Ishikawa (cell line): ENCODE measurements around the gene ADCY7.

ENCODE experiments used
- TEAD4 ChIP-seq: IDR thresholded peaks from 2 replicates; pipeline ENCODE4 v1.6.1; 2012
- TF ChIP-seq, protein P1 (sequence below): IDR thresholded peaks from 2 replicates; pipeline ENCODE4 v1.6.1; 2012; ENCODE audit warnings: low read depth, mild to moderate bottlenecking

DNA sequence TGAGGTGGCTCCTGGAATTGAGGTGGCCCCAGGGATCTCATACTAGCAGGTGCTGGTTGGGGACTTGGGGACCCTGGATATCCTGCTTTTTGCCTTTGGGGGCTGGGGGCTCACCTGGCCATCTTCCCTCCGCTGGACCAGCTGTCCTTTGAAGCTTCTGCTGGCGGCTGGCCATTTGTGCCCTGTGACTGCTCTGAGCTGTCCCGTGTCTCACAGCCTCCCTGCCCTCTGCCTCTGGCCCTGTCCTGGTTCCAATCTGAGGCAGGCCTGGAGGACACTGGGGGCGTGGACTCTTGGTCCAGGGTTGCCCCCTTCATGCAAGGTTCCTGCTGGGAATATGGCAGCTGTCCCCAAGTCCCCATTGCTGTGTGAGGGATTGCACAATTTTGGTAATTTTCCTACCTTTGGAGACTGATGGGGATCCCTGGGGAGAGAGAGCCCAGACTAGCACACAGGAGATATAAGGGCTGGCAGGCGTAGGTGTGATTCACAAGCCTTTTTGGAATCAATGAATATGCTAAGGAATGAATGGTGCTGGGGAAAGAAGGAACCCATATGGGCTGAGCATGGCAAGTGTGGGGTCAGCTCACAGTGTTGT is 19.2 kb downstream of the ADCY7 start:
- TF ChIP-seq, protein P1, sequence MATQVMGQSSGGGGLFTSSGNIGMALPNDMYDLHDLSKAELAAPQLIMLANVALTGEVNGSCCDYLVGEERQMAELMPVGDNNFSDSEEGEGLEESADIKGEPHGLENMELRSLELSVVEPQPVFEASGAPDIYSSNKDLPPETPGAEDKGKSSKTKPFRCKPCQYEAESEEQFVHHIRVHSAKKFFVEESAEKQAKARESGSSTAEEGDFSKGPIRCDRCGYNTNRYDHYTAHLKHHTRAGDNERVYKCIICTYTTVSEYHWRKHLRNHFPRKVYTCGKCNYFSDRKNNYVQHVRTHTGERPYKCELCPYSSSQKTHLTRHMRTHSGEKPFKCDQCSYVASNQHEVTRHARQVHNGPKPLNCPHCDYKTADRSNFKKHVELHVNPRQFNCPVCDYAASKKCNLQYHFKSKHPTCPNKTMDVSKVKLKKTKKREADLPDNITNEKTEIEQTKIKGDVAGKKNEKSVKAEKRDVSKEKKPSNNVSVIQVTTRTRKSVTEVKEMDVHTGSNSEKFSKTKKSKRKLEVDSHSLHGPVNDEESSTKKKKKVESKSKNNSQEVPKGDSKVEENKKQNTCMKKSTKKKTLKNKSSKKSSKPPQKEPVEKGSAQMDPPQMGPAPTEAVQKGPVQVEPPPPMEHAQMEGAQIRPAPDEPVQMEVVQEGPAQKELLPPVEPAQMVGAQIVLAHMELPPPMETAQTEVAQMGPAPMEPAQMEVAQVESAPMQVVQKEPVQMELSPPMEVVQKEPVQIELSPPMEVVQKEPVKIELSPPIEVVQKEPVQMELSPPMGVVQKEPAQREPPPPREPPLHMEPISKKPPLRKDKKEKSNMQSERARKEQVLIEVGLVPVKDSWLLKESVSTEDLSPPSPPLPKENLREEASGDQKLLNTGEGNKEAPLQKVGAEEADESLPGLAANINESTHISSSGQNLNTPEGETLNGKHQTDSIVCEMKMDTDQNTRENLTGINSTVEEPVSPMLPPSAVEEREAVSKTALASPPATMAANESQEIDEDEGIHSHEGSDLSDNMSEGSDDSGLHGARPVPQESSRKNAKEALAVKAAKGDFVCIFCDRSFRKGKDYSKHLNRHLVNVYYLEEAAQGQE: no peak
- no peak for TF ChIP-seq TEAD4
